HEK293 (cell line): ENCODE measurements around the gene COX10.

Experiments used
- CTCF ChIA-PET: fragments of 350-600 bp; formaldehyde crosslinking; extraction: SDS; loops from one replicate; lab custom pipeline; 2021; ENCODE audit warnings: antibody characterized with exemption; lab: Yijun Ruan, JAX
- POLR2A ChIA-PET: fragments of 300-600 bp; formaldehyde crosslinking; extraction: SDS; loops from one replicate; lab custom pipeline; 2020; ENCODE audit warnings: antibody characterized with exemption, inconsistent platforms; lab: Yijun Ruan, JAX
- H3K27ac ChIP-seq: fragments of 200-500 bp; sonication (Bioruptor generic); 2 replicates; pipeline ENCODE4 v1.5.1; 2014; ENCODE audit warnings: low read depth, low read length, control low read depth, inconsistent platforms; ENCODE audit errors: extremely low read depth
- H3K36me3 ChIP-seq, 2 experiments: fragments of 200-500 bp in 1 of 2; sonication (Bioruptor generic) in 1 of 2; 1 replicate in 1 of 2; 2 replicates in 1 of 2; pipeline ENCODE4 v1.5.1; 2014 to 2017; ENCODE audit warnings: inconsistent platforms in 2 of 2, low read length in 2 of 2; ENCODE audit not compliant: control insufficient read depth in 2 of 2, insufficient read depth in 1 of 2
- H3K4me1 ChIP-seq: fragments of 200-500 bp; sonication (Bioruptor generic); 2 replicates; pipeline ENCODE4 v1.5.1; 2014; ENCODE audit warnings: mild to moderate bottlenecking, low read length, inconsistent platforms; ENCODE audit not compliant: control insufficient read depth, insufficient read depth
- H3K4me3 ChIP-seq: 2 replicates; pipeline ENCODE4 v1.5.1; 2011; ENCODE audit warnings: low read depth, mild to moderate bottlenecking, control low read depth, low read length, moderate library complexity
- H3K9me3 ChIP-seq: fragments of 200-500 bp; sonication (Bioruptor generic); 2 replicates; pipeline ENCODE4 v1.5.1; 2014; ENCODE audit warnings: low read depth, low read length, inconsistent platforms; ENCODE audit not compliant: control insufficient read depth, insufficient read depth
- KLF10 ChIP-seq: fragments of 450-650 bp; IDR thresholded peaks from 2 replicates; pipeline ENCODE4 v1.5.1; 2018; ENCODE audit warnings: missing biosample characterization, mild to moderate bottlenecking, missing genetic modification characterization
- KLF7 ChIP-seq: fragments of 450-650 bp; formaldehyde crosslinking; IDR thresholded peaks from 2 replicates; pipeline ENCODE4 v1.5.1; 2016; ENCODE audit warnings: missing biosample characterization, missing genetic modification characterization, borderline replicate concordance
- ZIC2 ChIP-seq: fragments of 450-650 bp; formaldehyde crosslinking; IDR thresholded peaks from 2 replicates; pipeline ENCODE4 v1.5.1; 2016; ENCODE audit warnings: missing biosample characterization, missing genetic modification characterization
- ZNF221 ChIP-seq: fragments of 450-650 bp; formaldehyde crosslinking; IDR thresholded peaks from 2 replicates; pipeline ENCODE4 v1.5.1; 2017; ENCODE audit warnings: missing biosample characterization, missing genetic modification characterization, borderline replicate concordance
- ZNF23 ChIP-seq: fragments of 450-650 bp; formaldehyde crosslinking; IDR thresholded peaks from 2 replicates; pipeline ENCODE4 v1.5.1; 2016; ENCODE audit warnings: missing biosample characterization, missing genetic modification characterization, borderline replicate concordance
- ZNF292 ChIP-seq: fragments of 450-650 bp; formaldehyde crosslinking; IDR thresholded peaks from 2 replicates; pipeline ENCODE4 v1.5.1; 2016; ENCODE audit warnings: low read depth, missing biosample characterization, missing genetic modification characterization, borderline replicate concordance
- ZNF394 ChIP-seq: fragments of 450-650 bp; formaldehyde crosslinking; IDR thresholded peaks from 2 replicates; pipeline ENCODE4 v1.5.1; 2016; ENCODE audit warnings: missing biosample characterization, missing genetic modification characterization, mild to moderate bottlenecking, moderate library complexity, borderline replicate concordance
- ZNF404 ChIP-seq: fragments of 450-650 bp; formaldehyde crosslinking; IDR thresholded peaks from 2 replicates; pipeline ENCODE4 v1.5.1; 2017; ENCODE audit warnings: missing biosample characterization, missing genetic modification characterization
- ZNF621 ChIP-seq: fragments of 450-650 bp; formaldehyde crosslinking; IDR thresholded peaks from 2 replicates; pipeline ENCODE4 v1.5.1; 2017; ENCODE audit warnings: missing biosample characterization, missing genetic modification characterization
- ZNF76 ChIP-seq: fragments of 450-650 bp; formaldehyde crosslinking; IDR thresholded peaks from 2 replicates; pipeline ENCODE4; 2016; ENCODE audit warnings: low read depth, missing biosample characterization, missing genetic modification characterization, borderline replicate concordance
- ZNF768 ChIP-seq: fragments of 450-650 bp; formaldehyde crosslinking; IDR thresholded peaks from 2 replicates; pipeline ENCODE4 v1.5.1; 2018; ENCODE audit warnings: missing biosample characterization, mild to moderate bottlenecking, missing genetic modification characterization
- ZSCAN16 ChIP-seq: fragments of 450-650 bp; formaldehyde crosslinking; IDR thresholded peaks from 2 replicates; pipeline ENCODE4 v1.5.1; 2016; ENCODE audit warnings: missing biosample characterization, missing genetic modification characterization
- TF ChIP-seq, protein P1 (sequence below): fragments of 450-650 bp; formaldehyde crosslinking; IDR thresholded peaks from 2 replicates; pipeline ENCODE4 v1.5.1; 2016; ENCODE audit warnings: missing biosample characterization, missing genetic modification characterization
- TF ChIP-seq, protein P2 (sequence below): fragments of 450-650 bp; formaldehyde crosslinking; IDR thresholded peaks from 2 replicates; pipeline ENCODE4 v1.5.1; 2016; ENCODE audit warnings: missing biosample characterization, missing genetic modification characterization
- TF ChIP-seq, protein P3 (sequence below): fragments of 450-650 bp; formaldehyde crosslinking; IDR thresholded peaks from 2 replicates; pipeline ENCODE4 v1.5.1; 2017; ENCODE audit warnings: missing biosample characterization, missing genetic modification characterization
- TF ChIP-seq, protein P4 (sequence below): fragments of 450-650 bp; formaldehyde crosslinking; IDR thresholded peaks from 2 replicates; pipeline ENCODE4 v1.5.1; 2016; ENCODE audit warnings: missing biosample characterization, missing genetic modification characterization, low read depth
- TF ChIP-seq, protein P5 (sequence below): fragments of 450-650 bp; formaldehyde crosslinking; IDR thresholded peaks from 2 replicates; pipeline ENCODE4 v1.5.1; 2016; ENCODE audit warnings: missing biosample characterization, missing genetic modification characterization, borderline replicate concordance
- TF ChIP-seq, protein P6 (sequence below): fragments of 450-650 bp; formaldehyde crosslinking; IDR thresholded peaks from 2 replicates; pipeline ENCODE4 v1.5.1; 2016; ENCODE audit warnings: missing biosample characterization, missing genetic modification characterization
- TF ChIP-seq, protein P7 (sequence below): fragments of 450-650 bp; formaldehyde crosslinking; IDR thresholded peaks from 2 replicates; pipeline ENCODE4 v1.5.1; 2016; ENCODE audit warnings: missing biosample characterization, missing genetic modification characterization

Gene COX10

DNA sequence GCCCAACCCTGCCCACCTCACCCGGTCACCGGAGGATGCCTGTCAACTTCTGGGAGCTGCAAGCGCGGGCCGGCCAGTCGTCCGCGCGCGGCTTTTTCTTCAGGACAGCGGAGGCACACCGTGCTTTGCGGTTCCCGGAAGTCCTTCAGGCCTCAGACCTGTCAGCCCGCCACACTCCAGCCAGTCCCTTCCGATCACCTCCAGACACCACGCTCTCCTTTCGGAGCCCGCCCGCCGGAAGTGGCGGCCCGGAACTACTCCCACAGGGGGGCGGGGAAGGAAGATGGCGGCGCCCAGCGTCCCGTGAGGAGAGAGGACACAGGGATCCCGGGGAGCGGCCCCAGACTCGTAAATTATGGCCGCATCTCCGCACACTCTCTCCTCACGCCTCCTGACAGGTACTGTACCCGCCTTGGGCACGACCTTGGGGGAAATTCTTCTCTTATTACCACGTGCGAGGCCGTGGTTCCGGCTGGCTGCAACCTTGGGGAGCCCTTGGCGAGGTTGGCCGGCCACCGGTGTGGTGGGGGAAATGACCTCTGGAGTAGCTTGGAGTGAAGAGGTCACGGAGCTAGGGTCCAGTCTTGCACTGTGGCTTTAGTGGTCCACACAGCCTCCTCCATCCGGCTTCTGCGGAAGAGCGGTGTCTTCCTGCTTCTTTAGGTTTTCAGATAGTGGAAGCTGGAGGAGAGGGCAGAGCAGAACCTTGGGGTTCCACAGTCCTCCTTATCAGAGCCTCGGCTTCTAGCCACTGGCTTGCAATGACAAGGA, at the start of gene COX10:
Gene COX10 (plus strand): TSS at position 254 of the 771 bp plus-strand sequence. CDS start 102 bp downstream, at position 356.
- CTCF ChIA-PET, result no interaction called here
- Histone ChIP-seq H3K36me3 (peaks cover 24 to 30% of the 10 kb centered on the region in 2 experiments), H3K4me1 (peaks cover 7% of the 10 kb centered on the region), H3K27ac (peak within 1 kb of the TSS; percentile 70), H3K9me3 (peaks cover 4% of the 10 kb centered on the region; the same call in 1 of the 2 replicates), H3K4me3 (peak within 1 kb of the TSS; percentile 100)
- POLR2A ChIA-PET, result no interaction called here
- TF ChIP-seq, protein P1, sequence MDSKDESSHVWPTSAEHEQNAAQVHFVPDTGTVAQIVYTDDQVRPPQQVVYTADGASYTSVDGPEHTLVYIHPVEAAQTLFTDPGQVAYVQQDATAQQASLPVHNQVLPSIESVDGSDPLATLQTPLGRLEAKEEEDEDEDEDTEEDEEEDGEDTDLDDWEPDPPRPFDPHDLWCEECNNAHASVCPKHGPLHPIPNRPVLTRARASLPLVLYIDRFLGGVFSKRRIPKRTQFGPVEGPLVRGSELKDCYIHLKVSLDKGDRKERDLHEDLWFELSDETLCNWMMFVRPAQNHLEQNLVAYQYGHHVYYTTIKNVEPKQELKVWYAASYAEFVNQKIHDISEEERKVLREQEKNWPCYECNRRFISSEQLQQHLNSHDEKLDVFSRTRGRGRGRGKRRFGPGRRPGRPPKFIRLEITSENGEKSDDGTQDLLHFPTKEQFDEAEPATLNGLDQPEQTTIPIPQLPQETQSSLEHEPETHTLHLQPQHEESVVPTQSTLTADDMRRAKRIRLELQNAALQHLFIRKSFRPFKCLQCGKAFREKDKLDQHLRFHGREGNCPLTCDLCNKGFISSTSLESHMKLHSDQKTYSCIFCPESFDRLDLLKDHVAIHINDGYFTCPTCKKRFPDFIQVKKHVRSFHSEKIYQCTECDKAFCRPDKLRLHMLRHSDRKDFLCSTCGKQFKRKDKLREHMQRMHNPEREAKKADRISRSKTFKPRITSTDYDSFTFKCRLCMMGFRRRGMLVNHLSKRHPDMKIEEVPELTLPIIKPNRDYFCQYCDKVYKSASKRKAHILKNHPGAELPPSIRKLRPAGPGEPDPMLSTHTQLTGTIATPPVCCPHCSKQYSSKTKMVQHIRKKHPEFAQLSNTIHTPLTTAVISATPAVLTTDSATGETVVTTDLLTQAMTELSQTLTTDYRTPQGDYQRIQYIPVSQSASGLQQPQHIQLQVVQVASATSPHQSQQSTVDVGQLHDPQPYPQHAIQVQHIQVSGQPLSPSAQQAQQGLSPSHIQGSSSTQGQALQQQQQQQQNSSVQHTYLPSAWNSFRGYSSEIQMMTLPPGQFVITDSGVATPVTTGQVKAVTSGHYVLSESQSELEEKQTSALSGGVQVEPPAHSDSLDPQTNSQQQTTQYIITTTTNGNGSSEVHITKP, result no peak
- no peak for TF ChIP-seq ZSCAN16 (tag by site-specific recombination)
- peak; percentile 76; the same call in 1 of the 2 replicates for TF ChIP-seq ZNF76
- TF ChIP-seq, protein P2, sequence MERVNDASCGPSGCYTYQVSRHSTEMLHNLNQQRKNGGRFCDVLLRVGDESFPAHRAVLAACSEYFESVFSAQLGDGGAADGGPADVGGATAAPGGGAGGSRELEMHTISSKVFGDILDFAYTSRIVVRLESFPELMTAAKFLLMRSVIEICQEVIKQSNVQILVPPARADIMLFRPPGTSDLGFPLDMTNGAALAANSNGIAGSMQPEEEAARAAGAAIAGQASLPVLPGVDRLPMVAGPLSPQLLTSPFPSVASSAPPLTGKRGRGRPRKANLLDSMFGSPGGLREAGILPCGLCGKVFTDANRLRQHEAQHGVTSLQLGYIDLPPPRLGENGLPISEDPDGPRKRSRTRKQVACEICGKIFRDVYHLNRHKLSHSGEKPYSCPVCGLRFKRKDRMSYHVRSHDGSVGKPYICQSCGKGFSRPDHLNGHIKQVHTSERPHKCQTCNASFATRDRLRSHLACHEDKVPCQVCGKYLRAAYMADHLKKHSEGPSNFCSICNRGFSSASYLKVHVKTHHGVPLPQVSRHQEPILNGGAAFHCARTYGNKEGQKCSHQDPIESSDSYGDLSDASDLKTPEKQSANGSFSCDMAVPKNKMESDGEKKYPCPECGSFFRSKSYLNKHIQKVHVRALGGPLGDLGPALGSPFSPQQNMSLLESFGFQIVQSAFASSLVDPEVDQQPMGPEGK, result no peak
- TF ChIP-seq ZNF292, result no peak
- TF ChIP-seq KLF10 (tag by site-specific recombination), result peak; percentile 68; the same call in 1 of the 2 replicates
- TF ChIP-seq ZNF221, result no peak
- no peak for TF ChIP-seq ZNF404 (tag by site-specific recombination)
- no peak; the same call in 1 of the 2 replicates for TF ChIP-seq ZNF394
- TF ChIP-seq, protein P3, sequence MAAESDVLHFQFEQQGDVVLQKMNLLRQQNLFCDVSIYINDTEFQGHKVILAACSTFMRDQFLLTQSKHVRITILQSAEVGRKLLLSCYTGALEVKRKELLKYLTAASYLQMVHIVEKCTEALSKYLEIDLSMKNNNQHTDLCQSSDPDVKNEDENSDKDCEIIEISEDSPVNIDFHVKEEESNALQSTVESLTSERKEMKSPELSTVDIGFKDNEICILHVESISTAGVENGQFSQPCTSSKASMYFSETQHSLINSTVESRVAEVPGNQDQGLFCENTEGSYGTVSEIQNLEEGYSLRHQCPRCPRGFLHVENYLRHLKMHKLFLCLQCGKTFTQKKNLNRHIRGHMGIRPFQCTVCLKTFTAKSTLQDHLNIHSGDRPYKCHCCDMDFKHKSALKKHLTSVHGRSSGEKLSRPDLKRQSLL (tag by site-specific recombination), result no peak
- TF ChIP-seq, protein P4, sequence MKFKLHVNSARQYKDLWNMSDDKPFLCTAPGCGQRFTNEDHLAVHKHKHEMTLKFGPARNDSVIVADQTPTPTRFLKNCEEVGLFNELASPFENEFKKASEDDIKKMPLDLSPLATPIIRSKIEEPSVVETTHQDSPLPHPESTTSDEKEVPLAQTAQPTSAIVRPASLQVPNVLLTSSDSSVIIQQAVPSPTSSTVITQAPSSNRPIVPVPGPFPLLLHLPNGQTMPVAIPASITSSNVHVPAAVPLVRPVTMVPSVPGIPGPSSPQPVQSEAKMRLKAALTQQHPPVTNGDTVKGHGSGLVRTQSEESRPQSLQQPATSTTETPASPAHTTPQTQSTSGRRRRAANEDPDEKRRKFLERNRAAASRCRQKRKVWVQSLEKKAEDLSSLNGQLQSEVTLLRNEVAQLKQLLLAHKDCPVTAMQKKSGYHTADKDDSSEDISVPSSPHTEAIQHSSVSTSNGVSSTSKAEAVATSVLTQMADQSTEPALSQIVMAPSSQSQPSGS (tag by site-specific recombination), result no peak
- no peak for TF ChIP-seq ZNF768 (tag by site-specific recombination)
- TF ChIP-seq, protein P5, sequence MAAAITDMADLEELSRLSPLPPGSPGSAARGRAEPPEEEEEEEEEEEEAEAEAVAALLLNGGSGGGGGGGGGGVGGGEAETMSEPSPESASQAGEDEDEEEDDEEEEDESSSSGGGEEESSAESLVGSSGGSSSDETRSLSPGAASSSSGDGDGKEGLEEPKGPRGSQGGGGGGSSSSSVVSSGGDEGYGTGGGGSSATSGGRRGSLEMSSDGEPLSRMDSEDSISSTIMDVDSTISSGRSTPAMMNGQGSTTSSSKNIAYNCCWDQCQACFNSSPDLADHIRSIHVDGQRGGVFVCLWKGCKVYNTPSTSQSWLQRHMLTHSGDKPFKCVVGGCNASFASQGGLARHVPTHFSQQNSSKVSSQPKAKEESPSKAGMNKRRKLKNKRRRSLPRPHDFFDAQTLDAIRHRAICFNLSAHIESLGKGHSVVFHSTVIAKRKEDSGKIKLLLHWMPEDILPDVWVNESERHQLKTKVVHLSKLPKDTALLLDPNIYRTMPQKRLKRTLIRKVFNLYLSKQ (tag by site-specific recombination), result no peak
- no peak for TF ChIP-seq ZNF23 (tag by site-specific recombination)
- TF ChIP-seq ZNF621 (tag by site-specific recombination), result no peak
- TF ChIP-seq, protein P6, sequence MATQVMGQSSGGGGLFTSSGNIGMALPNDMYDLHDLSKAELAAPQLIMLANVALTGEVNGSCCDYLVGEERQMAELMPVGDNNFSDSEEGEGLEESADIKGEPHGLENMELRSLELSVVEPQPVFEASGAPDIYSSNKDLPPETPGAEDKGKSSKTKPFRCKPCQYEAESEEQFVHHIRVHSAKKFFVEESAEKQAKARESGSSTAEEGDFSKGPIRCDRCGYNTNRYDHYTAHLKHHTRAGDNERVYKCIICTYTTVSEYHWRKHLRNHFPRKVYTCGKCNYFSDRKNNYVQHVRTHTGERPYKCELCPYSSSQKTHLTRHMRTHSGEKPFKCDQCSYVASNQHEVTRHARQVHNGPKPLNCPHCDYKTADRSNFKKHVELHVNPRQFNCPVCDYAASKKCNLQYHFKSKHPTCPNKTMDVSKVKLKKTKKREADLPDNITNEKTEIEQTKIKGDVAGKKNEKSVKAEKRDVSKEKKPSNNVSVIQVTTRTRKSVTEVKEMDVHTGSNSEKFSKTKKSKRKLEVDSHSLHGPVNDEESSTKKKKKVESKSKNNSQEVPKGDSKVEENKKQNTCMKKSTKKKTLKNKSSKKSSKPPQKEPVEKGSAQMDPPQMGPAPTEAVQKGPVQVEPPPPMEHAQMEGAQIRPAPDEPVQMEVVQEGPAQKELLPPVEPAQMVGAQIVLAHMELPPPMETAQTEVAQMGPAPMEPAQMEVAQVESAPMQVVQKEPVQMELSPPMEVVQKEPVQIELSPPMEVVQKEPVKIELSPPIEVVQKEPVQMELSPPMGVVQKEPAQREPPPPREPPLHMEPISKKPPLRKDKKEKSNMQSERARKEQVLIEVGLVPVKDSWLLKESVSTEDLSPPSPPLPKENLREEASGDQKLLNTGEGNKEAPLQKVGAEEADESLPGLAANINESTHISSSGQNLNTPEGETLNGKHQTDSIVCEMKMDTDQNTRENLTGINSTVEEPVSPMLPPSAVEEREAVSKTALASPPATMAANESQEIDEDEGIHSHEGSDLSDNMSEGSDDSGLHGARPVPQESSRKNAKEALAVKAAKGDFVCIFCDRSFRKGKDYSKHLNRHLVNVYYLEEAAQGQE (tag by site-specific recombination), result no peak
- TF ChIP-seq, protein P7, sequence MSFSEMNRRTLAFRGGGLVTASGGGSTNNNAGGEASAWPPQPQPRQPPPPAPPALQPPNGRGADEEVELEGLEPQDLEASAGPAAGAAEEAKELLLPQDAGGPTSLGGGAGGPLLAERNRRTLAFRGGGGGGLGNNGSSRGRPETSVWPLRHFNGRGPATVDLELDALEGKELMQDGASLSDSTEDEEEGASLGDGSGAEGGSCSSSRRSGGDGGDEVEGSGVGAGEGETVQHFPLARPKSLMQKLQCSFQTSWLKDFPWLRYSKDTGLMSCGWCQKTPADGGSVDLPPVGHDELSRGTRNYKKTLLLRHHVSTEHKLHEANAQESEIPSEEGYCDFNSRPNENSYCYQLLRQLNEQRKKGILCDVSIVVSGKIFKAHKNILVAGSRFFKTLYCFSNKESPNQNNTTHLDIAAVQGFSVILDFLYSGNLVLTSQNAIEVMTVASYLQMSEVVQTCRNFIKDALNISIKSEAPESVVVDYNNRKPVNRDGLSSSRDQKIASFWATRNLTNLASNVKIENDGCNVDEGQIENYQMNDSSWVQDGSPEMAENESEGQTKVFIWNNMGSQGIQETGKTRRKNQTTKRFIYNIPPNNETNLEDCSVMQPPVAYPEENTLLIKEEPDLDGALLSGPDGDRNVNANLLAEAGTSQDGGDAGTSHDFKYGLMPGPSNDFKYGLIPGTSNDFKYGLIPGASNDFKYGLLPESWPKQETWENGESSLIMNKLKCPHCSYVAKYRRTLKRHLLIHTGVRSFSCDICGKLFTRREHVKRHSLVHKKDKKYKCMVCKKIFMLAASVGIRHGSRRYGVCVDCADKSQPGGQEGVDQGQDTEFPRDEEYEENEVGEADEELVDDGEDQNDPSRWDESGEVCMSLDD, result 0 out of 2 replicates have a peak, but pooled peaks have one; percentile 25
- 0 out of 2 replicates have a peak, but pooled peaks have one; percentile 22 for TF ChIP-seq ZIC2 (tag by site-specific recombination)
- no peak for TF ChIP-seq KLF7
